ENCODE results near the gene MTCP1.

Gene MTCP1

DNA sequence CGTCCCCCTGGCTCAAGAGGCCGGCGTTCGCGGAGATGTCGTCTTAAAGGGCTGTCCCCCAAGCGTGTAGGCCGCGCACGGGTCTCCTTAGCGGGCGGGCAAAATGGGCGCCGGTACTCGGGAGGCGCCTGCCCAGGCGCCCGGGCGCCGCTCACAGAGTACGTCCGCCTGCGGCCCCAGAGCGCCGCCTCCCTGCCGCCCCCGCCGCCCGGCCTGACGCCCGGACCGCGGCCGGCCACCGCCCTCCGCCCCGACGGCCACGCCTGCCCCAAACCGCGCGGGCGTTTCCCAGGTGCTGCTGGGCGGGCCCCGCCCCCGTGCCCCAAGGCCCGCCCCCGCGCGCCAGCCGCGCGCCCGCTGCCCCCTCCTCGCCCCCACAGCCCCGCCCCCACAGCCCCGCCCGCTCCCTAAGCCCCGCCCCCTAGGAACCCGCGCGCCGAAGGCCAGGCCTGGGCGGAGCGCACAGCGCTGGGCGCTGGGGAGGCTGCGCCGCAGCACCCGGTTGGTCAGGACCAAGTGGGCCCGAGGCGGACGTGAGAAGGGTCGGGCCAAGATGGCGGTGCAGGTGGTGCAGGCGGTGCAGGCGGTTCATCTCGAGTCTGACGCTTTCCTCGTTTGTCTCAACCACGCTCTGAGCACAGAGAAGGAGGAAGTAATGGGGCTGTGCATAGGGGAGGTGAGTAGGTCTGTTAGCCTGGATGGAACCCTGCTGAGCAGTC lies at the start of gene MTCP1, which contains the start of the genes BRCC3 and CMC4:
MTCP1 (minus strand) TSS at position 162 of the 719 bp plus-strand sequence. CDS start 5,126 bp downstream, outside the sequence.
BRCC3 (plus strand) TSS at position 534 of the 719 bp plus-strand sequence; CDS start at position 554, 20 bp downstream.
CMC4 (minus strand) TSS at position 162 of the 719 bp plus-strand sequence. CDS start 7,113 bp downstream, outside the sequence.
- DNase-seq (ENCODE audit: low read depth), result peak; percentile 65

GRCh38 chrX:155115174-155115819 lies 44.4 kb upstream of the MTCP1 start:
- DNase-seq (ENCODE audit: low read depth), result no peak

- DNase-seq (ENCODE audit: low read depth), result no peak
Measured at GRCh38 chrX:155113097-155113496, 42.2 kb upstream of the MTCP1 start.

DNA sequence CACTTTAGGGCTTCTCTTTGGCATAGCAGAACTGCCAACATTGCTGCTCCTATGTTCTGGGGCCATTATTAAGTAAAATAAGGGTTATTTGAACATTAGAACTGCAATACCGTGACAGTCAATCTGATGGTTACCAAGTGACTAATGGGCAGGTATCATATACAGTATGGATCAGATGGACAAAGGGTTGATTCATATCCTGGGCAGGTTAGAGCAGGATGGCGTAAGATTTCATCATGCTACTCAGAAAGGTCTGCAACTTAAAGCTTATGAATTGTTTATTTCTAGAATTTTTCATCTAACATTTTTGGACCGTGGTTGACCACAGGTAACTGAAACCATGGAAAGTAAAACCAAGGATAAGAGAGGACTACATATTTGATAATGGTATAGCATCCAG lies 41.2 kb upstream of the MTCP1 start:
- no peak for DNase-seq (ENCODE audit: low read depth)

- DNase-seq (ENCODE audit: low read depth), result no peak
Measured at GRCh38 chrX:155108427-155108826, 37.5 kb upstream of the MTCP1 start.

DNA sequence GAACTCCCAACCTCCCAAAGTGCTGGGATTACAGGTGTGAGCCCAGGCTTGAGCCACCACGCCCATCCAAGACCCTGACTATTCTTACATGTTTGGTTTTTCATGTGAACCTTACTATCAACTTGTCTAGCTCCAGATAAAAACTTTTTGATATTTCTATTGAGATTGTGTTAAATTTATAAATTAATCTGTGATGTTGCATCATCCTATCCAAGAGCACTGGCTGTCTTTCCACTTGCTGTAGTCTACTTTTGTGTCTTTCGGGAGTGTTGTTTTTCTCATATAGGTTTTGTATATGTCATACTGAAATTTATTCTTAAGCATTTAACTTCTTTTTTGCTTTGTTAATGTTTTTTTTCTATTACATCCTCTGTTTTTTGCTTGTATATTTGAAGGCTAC lies 35.0 kb upstream of the MTCP1 start:
- no peak for DNase-seq (ENCODE audit: low read depth)

GRCh38 chrX:155094468-155095061 lies 23.6 kb upstream of the MTCP1 start:
- no peak for DNase-seq (ENCODE audit: low read depth)

DNA sequence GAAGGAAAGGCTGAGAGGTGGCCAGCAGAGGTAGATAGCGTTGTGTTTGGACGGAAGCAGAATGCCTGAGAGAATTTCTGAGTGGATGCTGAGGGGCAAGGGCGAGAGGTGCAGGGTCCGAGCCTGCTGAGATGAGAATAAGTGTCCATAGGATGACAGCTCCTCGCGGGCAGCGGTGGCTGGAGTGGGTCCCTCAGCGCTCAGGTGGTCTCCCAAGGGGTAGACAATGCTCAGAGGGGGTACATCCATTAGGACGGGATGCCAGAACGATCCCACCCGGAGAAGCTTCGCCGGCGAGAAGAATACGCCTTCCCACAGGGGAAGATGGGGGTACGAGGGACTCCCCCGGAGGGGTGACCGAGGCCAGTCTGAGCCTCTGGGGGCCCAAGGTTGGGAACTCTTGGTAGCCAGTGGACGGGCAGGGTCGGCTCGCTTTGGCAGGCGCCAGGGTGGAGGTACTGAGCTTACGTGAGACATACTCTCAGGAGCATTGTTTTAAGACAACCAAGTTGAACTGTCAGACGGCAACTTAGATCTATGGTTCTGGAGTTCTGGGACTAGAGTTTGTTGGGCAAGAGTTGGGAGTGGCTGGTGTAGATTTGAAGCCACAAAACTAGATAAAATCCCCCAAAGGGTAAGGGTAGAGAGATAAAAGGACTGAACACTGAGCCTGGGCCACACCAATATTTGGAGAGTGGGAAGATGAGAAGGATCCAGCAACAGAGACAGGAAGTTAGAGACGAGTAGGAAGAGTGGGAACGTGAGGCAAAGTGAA lies 16.2 kb upstream of the MTCP1 start:
- DNase-seq (ENCODE audit: low read depth), result no peak

- no peak for DNase-seq (ENCODE audit: low read depth)
Measured at GRCh38 chrX:155086202-155086840, 15.4 kb upstream of the MTCP1 start.

DNA sequence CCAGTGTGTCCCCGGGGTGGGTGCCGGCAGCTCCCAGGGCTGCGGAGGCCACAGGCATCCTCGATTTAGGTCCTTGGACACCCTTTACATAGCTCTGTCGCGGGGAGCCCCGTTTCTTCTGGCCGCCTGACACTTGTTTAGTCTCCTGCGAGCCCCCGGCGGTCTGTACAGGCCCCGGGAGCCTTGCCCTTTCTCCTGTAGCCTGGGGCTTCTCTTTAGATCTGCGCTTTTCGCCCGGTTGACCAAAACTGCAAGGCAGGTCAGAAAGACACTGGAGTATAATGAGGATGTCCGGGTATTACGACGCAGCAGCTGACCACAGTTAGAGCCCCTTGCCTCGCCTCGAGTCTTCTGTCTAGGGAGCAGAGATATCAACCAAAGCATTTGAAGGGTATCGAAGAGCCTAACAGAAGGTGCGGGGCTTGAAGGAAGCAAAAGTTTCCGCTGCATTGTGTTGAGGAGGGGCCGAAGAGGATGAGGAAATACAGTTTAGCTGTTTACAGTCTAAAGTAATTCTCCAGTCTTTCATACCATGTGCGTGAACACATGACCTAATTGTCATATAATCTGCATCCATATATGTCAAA lies 851 bp upstream of the MTCP1 start:
- no peak for DNase-seq (ENCODE audit: low read depth)

GRCh38 chrX:155070663-155070974 lies 317 bp downstream of the MTCP1 start:
- DNase-seq (ENCODE audit: low read depth), result no peak

DNA sequence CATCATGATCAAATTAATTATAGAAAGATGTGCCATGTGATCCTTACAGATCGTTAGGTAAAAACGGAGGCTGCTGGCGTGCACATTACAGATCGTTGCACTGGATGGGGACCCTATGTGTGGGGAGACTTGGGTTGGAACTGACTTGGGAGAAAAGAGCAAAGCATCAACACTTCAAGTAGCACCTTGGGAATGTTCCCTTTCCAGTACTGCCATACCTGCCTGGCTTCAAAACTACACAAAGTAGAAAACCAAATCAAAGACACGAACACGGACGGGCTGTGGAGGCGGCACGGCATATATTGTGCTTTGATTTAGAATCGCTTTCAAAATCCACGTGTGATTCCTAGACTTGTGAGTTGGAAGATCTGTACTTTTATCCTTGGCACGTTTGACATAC lies 898 bp downstream of the MTCP1 start:
- no peak for DNase-seq (ENCODE audit: low read depth)

DNA sequence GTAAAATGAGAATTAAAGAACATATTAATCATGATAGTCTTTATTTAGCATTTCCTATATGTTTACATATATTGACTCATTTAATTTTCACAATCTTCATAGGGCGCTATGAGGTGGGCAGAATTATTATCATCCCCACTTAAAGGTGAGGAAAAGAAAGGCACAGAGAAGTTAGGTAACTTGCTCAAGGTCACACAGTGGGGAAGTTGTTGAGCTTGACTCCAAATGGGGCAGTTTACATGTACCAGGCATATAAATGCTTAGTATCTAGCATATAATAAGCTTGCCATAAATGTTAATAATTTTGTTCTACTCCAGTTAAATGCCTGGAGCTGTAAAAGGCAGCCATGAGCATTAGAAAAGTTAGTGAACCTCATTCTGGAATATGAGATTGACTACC lies 1.5 kb downstream of the MTCP1 start:
- no peak for DNase-seq (ENCODE audit: low read depth)

DNA sequence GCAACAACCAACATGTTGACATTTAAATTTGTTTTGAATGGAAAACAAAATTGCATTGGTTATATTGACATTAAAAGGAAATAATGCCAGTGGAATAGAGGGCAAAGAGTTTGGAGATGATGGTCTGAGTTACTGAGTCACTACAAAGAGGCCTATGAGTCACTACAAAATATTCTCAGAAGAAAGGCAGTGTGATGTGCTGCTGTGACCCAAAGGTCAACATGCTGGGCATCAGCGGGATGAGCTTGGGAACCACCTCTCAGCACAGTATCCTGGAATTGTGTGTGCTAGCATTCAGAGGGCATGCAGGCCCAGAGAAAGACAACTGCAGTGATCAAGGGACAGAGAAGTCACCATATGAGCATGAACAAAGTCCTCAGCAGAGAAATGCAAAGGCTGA lies 2.8 kb downstream of the MTCP1 start:
- no peak for DNase-seq (ENCODE audit: low read depth)

GRCh38 chrX:155065035-155065734 lies 5.8 kb downstream of the MTCP1 start:
- DNase-seq (ENCODE audit: low read depth), result no peak

DNA sequence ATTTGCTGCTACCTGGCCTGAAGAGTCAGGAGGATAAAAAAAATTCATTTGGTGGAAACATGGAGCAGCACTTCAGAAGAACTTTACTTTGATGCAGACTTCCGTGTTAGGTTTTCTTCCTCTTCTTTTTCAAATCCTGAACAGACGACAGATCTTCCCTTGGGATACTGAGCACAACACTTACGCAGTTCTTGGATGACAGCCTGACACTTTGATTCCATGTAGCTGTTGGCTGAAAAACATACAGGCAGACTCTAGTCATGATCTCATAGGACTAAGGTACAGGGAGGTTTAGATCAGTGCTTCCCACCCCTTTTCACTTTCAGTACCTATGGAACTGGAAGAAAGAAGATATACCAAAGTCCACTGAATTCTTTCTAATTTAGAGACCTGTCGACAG lies 9.2 kb downstream of the MTCP1 start:
- DNase-seq (ENCODE audit: low read depth), result no peak

DNA sequence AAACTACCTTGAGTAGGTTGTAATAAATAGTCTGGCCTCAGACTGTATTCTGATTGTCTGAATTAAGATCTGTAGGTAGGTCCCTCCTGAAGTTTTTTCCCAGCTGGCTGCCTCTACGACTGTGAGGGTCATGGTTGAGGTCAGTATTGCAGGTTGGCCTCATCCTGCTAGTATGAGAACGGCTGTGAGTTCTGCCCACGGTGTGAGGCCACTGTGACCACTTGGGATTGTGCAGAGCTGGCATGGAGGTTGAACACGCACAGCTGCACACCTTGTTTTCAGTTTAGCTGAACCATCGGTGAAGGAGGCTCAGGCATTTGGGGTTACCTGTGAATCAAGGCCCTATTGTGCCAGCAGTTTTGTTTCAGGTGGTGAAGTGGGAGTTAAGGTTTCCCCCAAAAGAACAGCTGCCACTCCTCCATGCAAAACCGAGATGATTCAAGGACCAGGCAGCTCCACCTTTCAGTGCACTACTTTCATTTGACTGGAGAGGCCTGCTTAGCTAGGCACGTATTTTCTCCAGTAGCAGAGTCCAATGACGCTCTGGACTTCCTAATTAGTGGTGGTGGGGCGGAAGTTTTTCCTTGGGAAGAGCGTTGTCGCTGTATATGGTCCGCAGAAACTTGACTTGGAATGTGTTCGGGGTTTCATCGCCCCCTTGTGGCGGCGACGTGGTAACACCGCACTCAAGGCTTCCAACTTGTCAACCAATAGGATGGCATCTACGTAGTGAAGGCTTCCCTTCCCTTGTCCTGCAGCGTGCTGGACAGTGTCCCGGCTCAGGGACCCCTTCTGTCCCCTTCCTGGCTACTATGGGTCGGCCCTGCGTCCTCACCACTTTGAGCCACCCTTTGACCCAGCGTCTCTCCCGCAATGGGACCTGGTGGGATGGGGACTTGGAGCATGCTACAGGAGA lies 13.8 kb downstream of the MTCP1 start:
- peak; percentile 38 for DNase-seq (ENCODE audit: low read depth)

DNA sequence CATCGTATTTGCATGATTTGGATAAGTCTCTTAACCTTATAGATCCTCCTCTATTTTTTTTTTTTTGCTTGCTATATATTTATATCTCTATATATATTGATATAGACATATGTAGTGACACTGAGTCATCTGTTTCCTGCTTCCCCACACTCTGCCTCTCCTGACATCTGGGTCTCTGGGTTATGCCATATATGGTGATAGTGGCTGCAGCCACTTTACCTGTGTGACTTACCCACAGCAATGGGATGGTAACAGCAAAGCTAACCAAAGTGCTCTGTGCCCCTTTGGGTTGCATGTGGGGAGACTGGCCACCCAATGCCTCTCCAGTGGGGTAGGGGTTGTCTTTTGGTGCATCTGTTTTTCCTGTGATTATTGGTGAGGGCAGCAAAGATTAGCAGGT lies 14.5 kb downstream of the MTCP1 start:
- no peak for DNase-seq (ENCODE audit: low read depth)

GRCh38 chrX:155055494-155055893 lies 15.4 kb downstream of the MTCP1 start:
- no peak for DNase-seq (ENCODE audit: low read depth)

- DNase-seq (ENCODE audit: low read depth), result no peak
Measured at GRCh38 chrX:155054255-155054654, 16.7 kb downstream of the MTCP1 start.
